Measurements from ENCODE around the gene KBTBD12. TPM values are rescaled to one million over a fixed set of nuclear protein-coding genes. Genes with fewer than 3 reads are reported as not detected.
A peak's percentile ranks its signal among the peaks of the same experiment; 100 is the strongest.

KBTBD12 gene
- total RNA-seq, 1 donor from 2014 or later: under 0.01 TPM

GRCh38 chr3:127881586-127881985, 33.4 kb upstream of the KBTBD12 start:
- no peak for DNase-seq (ENCODE audit: low read depth)

GRCh38 chr3:127884041-127884440, 31.0 kb upstream of the KBTBD12 start:
- no peak for DNase-seq (ENCODE audit: low read depth)
- FAIRE-seq: no peak

More at GRCh38 chr3:127881586-127881985, 33.4 kb upstream of the KBTBD12 start:
- Histone ChIP-seq H3K36me3 (ENCODE audit: control insufficient read depth, insufficient read depth, low read length) (no peaks in the 10 kb centered on the region), H3K27me3 (ENCODE audit: control insufficient read depth, insufficient read depth, low read length) (no peaks in the 10 kb centered on the region), H3K4me3 (ENCODE audit: low read depth, low read length) (no peak overlapping the region)
- peak; percentile 36 for FAIRE-seq
- no peak for TF ChIP-seq CTCF (IDR thresholded peaks at IDR 0.05; ENCODE audit: insufficient read depth, low read length, severe bottlenecking)

GRCh38 chr3:127886231-127886955, 28.6 kb upstream of the KBTBD12 start:
- DNase-seq (ENCODE audit: low read depth): peak; percentile 33
- Histone ChIP-seq H3K27me3 (ENCODE audit: control insufficient read depth, insufficient read depth, low read length) (no peaks in the 10 kb centered on the region), H3K4me3 (ENCODE audit: low read depth, low read length) (no peak overlapping the region), H3K36me3 (ENCODE audit: control insufficient read depth, insufficient read depth, low read length) (no peaks in the 10 kb centered on the region)
- no peak for FAIRE-seq
- no peak for TF ChIP-seq CTCF (IDR thresholded peaks at IDR 0.05; ENCODE audit: insufficient read depth, low read length, severe bottlenecking)

More at GRCh38 chr3:127884041-127884440, 31.0 kb upstream of the KBTBD12 start:
- H3K36me3 ChIP-seq (ENCODE audit: control insufficient read depth, insufficient read depth, low read length): no peaks in the 10 kb centered on the region
- no peak for TF ChIP-seq CTCF (IDR thresholded peaks at IDR 0.05; ENCODE audit: insufficient read depth, low read length, severe bottlenecking)
- H3K27me3 ChIP-seq (ENCODE audit: control insufficient read depth, insufficient read depth, low read length): no peaks in the 10 kb centered on the region
- no peak overlapping the region for H3K4me3 ChIP-seq (ENCODE audit: low read depth, low read length)

- DNase-seq (ENCODE audit: low read depth): no peak
- H3K27me3 ChIP-seq (ENCODE audit: control insufficient read depth, insufficient read depth, low read length): no peaks in the 10 kb centered on the region
- TF ChIP-seq CTCF (IDR thresholded peaks at IDR 0.05; ENCODE audit: insufficient read depth, low read length, severe bottlenecking): no peak
- H3K36me3 ChIP-seq (ENCODE audit: control insufficient read depth, insufficient read depth, low read length): no peaks in the 10 kb centered on the region
- FAIRE-seq: no peak
- H3K4me3 ChIP-seq (ENCODE audit: low read depth, low read length): no peak overlapping the region
Measured at GRCh38 chr3:127886956-127887231, 28.1 kb upstream of the KBTBD12 start.

- Histone ChIP-seq H3K36me3 (ENCODE audit: control insufficient read depth, insufficient read depth, low read length) (no peaks in the 10 kb centered on the region), H3K27me3 (ENCODE audit: control insufficient read depth, insufficient read depth, low read length) (no peaks in the 10 kb centered on the region), H3K4me3 (ENCODE audit: low read depth, low read length) (no peak overlapping the region)
- DNase-seq (ENCODE audit: low read depth) (peak; percentile 79), FAIRE-seq (no peak)
- TF ChIP-seq CTCF (IDR thresholded peaks at IDR 0.05; ENCODE audit: insufficient read depth, low read length, severe bottlenecking): no peak
Measured at GRCh38 chr3:127887321-127887720, 27.7 kb upstream of the KBTBD12 start.

- no peak for TF ChIP-seq CTCF (IDR thresholded peaks at IDR 0.05; ENCODE audit: insufficient read depth, low read length, severe bottlenecking)
- no peak for FAIRE-seq
- no peak for DNase-seq (ENCODE audit: low read depth)
Measured at GRCh38 chr3:127888156-127888555, 26.9 kb upstream of the KBTBD12 start.

More at GRCh38 chr3:127888156-127888555, 26.9 kb upstream of the KBTBD12 start:
- H3K36me3 ChIP-seq (ENCODE audit: control insufficient read depth, insufficient read depth, low read length): no peaks in the 10 kb centered on the region
- H3K4me3 ChIP-seq (ENCODE audit: low read depth, low read length): no peak overlapping the region
- no peaks in the 10 kb centered on the region for H3K27me3 ChIP-seq (ENCODE audit: control insufficient read depth, insufficient read depth, low read length)

Data from bronchial epithelial cell (primary cell).